Measurements from ENCODE around the gene FBXW8.

The FBXW8 gene

GRCh38 chr12:117010693-117011451, 100.1 kb downstream of the FBXW8 start:
- DNase-seq (ENCODE audit: extremely low read depth, low read depth): no peak
- no peak for TF ChIP-seq CTCF (IDR thresholded peaks at IDR 0.05; ENCODE audit: low read depth, low read length, missing control alignments)
- no peak overlapping the region for H3K4me3 ChIP-seq (replicated peaks; ENCODE audit: low read depth, low read length)

- TF ChIP-seq CTCF (IDR thresholded peaks at IDR 0.05; ENCODE audit: low read depth, low read length, missing control alignments): no peak
- DNase-seq (ENCODE audit: extremely low read depth, low read depth): no peak
- H3K4me3 ChIP-seq (replicated peaks; ENCODE audit: low read depth, low read length): no peak overlapping the region
Measured at GRCh38 chr12:117011988-117012805, 101.4 kb downstream of the FBXW8 start.

GRCh38 chr12:117013726-117014125, 103.0 kb downstream of the FBXW8 start:
- TF ChIP-seq CTCF (IDR thresholded peaks at IDR 0.05; ENCODE audit: low read depth, low read length, missing control alignments): no peak
- DNase-seq (ENCODE audit: extremely low read depth, low read depth): no peak

GRCh38 chr12:117014342-117014887, 103.7 kb downstream of the FBXW8 start:
- H3K4me3 ChIP-seq (replicated peaks; ENCODE audit: low read depth, low read length): no peak overlapping the region
- DNase-seq (ENCODE audit: extremely low read depth, low read depth): no peak
- TF ChIP-seq CTCF (IDR thresholded peaks at IDR 0.05; ENCODE audit: low read depth, low read length, missing control alignments): no peak

More at GRCh38 chr12:117013726-117014125, 103.0 kb downstream of the FBXW8 start:
- no peak overlapping the region for H3K4me3 ChIP-seq (replicated peaks; ENCODE audit: low read depth, low read length)

- TF ChIP-seq CTCF (IDR thresholded peaks at IDR 0.05; ENCODE audit: low read depth, low read length, missing control alignments): no peak
- no peak overlapping the region for H3K4me3 ChIP-seq (replicated peaks; ENCODE audit: low read depth, low read length)
- no peak for DNase-seq (ENCODE audit: extremely low read depth, low read depth)
Measured at GRCh38 chr12:117015811-117016210, 105.1 kb downstream of the FBXW8 start.

GRCh38 chr12:117017807-117018206, 107.1 kb downstream of the FBXW8 start:
- H3K4me3 ChIP-seq (replicated peaks; ENCODE audit: low read depth, low read length): no peak overlapping the region
- DNase-seq (ENCODE audit: extremely low read depth, low read depth): no peak
- no peak for TF ChIP-seq CTCF (IDR thresholded peaks at IDR 0.05; ENCODE audit: low read depth, low read length, missing control alignments)
